ENCODE measurements around the gene CD99. TPM values are rescaled to one million over a fixed set of nuclear protein-coding genes. Genes with fewer than 3 reads are reported as not detected.

CD99 gene
- total and polyA plus RNA-seq, 2 donors (not counting 3 experiments of a cell fraction or from before 2014, with no cell fraction given), result 364 to 654 TPM

- dilution Hi-C loops (cut with MboI; ENCODE audit: extremely low pct_ligation_motif_present, low sequenced_read_pairs), result no loop called here
Observed at GRCh38 chrX:2694914-2695267, 3.8 kb downstream of the CD99 start.

More at GRCh38 chrX:2694914-2695267, 3.8 kb downstream of the CD99 start:
- no TSS peak for BruUV-seq (replicated peaks)
- peaks cover 61% of the 10 kb centered on the region for H3K4me1 ChIP-seq (ENCODE audit: control insufficient read depth, extremely low read depth, insufficient read depth, low read length)
- H3K4me3 ChIP-seq (replicated peaks in 1 of 3; ENCODE audit: insufficient read depth in 1 of 3, low read depth in 1 of 3, low read length in 3 of 3), result peak overlapping the region in 1 of 3 experiments; percentile 92
- CTCF ChIA-PET, result no interaction called here
- FAIRE-seq (peak; percentile 24), DNase-seq (ENCODE audit: low read depth, low spot score) (peak; percentile 27)
- H3K27me3 ChIP-seq (ENCODE audit: control insufficient read depth in 2 of 2, insufficient read depth in 2 of 2, low read length in 2 of 2), result no peaks in the 10 kb centered on the region
- intact Hi-C loops (cut with micrococcal nuclease), result loop anchor here (5.0 kb wide), 1 partner anchor 232 kb away; the partner anchor contains the start of gene ARSD
- H3K9me1 ChIP-seq (replicated peaks; ENCODE audit: control insufficient read depth, extremely low read depth, insufficient read depth, low read length), result no peaks in the 10 kb centered on the region
- peak overlapping the region; percentile 71 for H3K27ac ChIP-seq (ENCODE audit: insufficient read depth, low read depth, low read length)
- H3K4me2 ChIP-seq (ENCODE audit: insufficient read depth, low read length), result peak overlapping the region; percentile 99
- TF ChIP-seq, protein P1, sequence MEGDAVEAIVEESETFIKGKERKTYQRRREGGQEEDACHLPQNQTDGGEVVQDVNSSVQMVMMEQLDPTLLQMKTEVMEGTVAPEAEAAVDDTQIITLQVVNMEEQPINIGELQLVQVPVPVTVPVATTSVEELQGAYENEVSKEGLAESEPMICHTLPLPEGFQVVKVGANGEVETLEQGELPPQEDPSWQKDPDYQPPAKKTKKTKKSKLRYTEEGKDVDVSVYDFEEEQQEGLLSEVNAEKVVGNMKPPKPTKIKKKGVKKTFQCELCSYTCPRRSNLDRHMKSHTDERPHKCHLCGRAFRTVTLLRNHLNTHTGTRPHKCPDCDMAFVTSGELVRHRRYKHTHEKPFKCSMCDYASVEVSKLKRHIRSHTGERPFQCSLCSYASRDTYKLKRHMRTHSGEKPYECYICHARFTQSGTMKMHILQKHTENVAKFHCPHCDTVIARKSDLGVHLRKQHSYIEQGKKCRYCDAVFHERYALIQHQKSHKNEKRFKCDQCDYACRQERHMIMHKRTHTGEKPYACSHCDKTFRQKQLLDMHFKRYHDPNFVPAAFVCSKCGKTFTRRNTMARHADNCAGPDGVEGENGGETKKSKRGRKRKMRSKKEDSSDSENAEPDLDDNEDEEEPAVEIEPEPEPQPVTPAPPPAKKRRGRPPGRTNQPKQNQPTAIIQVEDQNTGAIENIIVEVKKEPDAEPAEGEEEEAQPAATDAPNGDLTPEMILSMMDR (IDR thresholded peaks at IDR 0.05; ENCODE audit: extremely low read depth in 1 of 2, insufficient read depth in 1 of 2, low read depth in 1 of 2, low read length in 2 of 2), result no peak
- TF ChIP-seq MYC (IDR thresholded peaks at IDR 0.05; ENCODE audit: low read depth, low read length) (no peak), POLR2AphosphoS5 (IDR thresholded peaks at IDR 0.05; ENCODE audit: insufficient read depth, low read depth, low read length) (no peak), JUN (IDR thresholded peaks at IDR 0.05; ENCODE audit: borderline replicate concordance, insufficient read depth, insufficient read length, low read depth) (no peak), EZH2 (IDR thresholded peaks at IDR 0.05; ENCODE audit: borderline replicate concordance, low read depth, low read length, severe bottlenecking) (no peak), GATA2 (IDR thresholded peaks at IDR 0.05; ENCODE audit: insufficient read depth, insufficient read length, low read depth, low read length) (no peak), FOS (IDR thresholded peaks at IDR 0.05; ENCODE audit: borderline replicate concordance, insufficient read depth, low read length) (no peak), POLR2A (IDR thresholded peaks at IDR 0.05; ENCODE audit: low read depth, low read length) (no peak)
- TF ChIP-seq, protein P2, sequence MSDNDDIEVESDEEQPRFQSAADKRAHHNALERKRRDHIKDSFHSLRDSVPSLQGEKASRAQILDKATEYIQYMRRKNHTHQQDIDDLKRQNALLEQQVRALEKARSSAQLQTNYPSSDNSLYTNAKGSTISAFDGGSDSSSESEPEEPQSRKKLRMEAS (IDR thresholded peaks at IDR 0.05; ENCODE audit: insufficient read depth, insufficient read length), result no peak
- H3K36me3 ChIP-seq (ENCODE audit: control insufficient read depth in 2 of 2, extremely low read depth in 1 of 2, insufficient read depth in 2 of 2, low read length in 2 of 2), result peaks cover 0 to under 1% of the 10 kb centered on the region in 2 experiments
- H3K79me2 ChIP-seq (ENCODE audit: control insufficient read depth, insufficient read depth, low read length), result peaks cover 78% of the 10 kb centered on the region
- no peak overlapping the region for H2AFZ ChIP-seq (ENCODE audit: low read depth, low read length)
- H3K9me3 ChIP-seq (replicated peaks; ENCODE audit: control insufficient read depth, insufficient read depth, low read length), result no peaks in the 10 kb centered on the region
- no peaks in the 10 kb centered on the region for H4K20me1 ChIP-seq (replicated peaks; ENCODE audit: control insufficient read depth, extremely low read depth, insufficient read depth, low read length)
- POLR2A ChIA-PET, result no interaction called here
- H3K9ac ChIP-seq (replicated peaks; ENCODE audit: extremely low read depth, insufficient read depth, low read length), result peak overlapping the region; percentile 30

All from endothelial cell of umbilical vein (primary cell).